Measurements from ENCODE around the gene FFAR1. TPM values are rescaled to one million over a fixed set of nuclear protein-coding genes. Genes with fewer than 3 reads are reported as not detected.

Gene FFAR1
- polyA plus RNA-seq, 1 donor from 2014 or later: not detected

- Histone ChIP-seq H3F3A (ENCODE audit: insufficient read depth, low read length, poor library complexity, severe bottlenecking) (no peaks in the 10 kb centered on the region), H3K4me3 (ENCODE audit: low read length) (no peak overlapping the region), H3K79me2 (replicated peaks; ENCODE audit: insufficient read depth, low read length) (no peaks in the 10 kb centered on the region), H3K9ac (ENCODE audit: low read length) (no peak overlapping the region), H3K27me3 (ENCODE audit: insufficient read depth, low read depth, low read length) (no peaks in the 10 kb centered on the region), H3K36me3 (ENCODE audit: insufficient read depth, low read length) (no peaks in the 10 kb centered on the region), H3K27ac (ENCODE audit: low read length) (no peak overlapping the region), H3K9me2 (ENCODE audit: insufficient read depth, low read length) (no peaks in the 10 kb centered on the region), H3K4me2 (ENCODE audit: low read length) (no peak overlapping the region), H3K9me3 (ENCODE audit: low read length) (no peaks in the 10 kb centered on the region), H4K20me1 (ENCODE audit: insufficient read depth) (no peaks in the 10 kb centered on the region), H2AFZ (ENCODE audit: low read depth, low read length) (no peak overlapping the region)
- TF ChIP-seq EZH2 (IDR thresholded peaks at IDR 0.05; ENCODE audit: borderline replicate concordance, insufficient read depth, low read length, poor library complexity, severe bottlenecking): no peak
These were observed 13.2 kb downstream of the FFAR1 start for GRCh38 chr19:35360880-35361420.

GRCh38 chr19:35362261-35363000 is 14.7 kb downstream of the FFAR1 start:
- TF ChIP-seq TAF1 (IDR thresholded peaks at IDR 0.05; ENCODE audit: low read depth) (no peak), POLR2AphosphoS5 (IDR thresholded peaks at IDR 0.05) (no peak)
- no peaks in the 10 kb centered on the region for H4K20me1 ChIP-seq (ENCODE audit: insufficient read depth)
- H3K9me2 ChIP-seq (ENCODE audit: insufficient read depth, low read length): no peaks in the 10 kb centered on the region
- no peak overlapping the region for H3K4me2 ChIP-seq (ENCODE audit: low read length)
- no peak overlapping the region for H3K27ac ChIP-seq (ENCODE audit: low read length)
- H3F3A ChIP-seq (ENCODE audit: insufficient read depth, low read length, poor library complexity, severe bottlenecking): no peaks in the 10 kb centered on the region
- H3K4me3 ChIP-seq (ENCODE audit: low read length): no peak overlapping the region
- no peak overlapping the region for H3K9ac ChIP-seq (ENCODE audit: low read length)
- H2AFZ ChIP-seq (ENCODE audit: low read depth, low read length): no peak overlapping the region
- no peaks in the 10 kb centered on the region for H3K79me2 ChIP-seq (replicated peaks; ENCODE audit: insufficient read depth, low read length)
- H3K9me3 ChIP-seq (ENCODE audit: low read length): no peaks in the 10 kb centered on the region
- H3K36me3 ChIP-seq (ENCODE audit: insufficient read depth, low read length): no peaks in the 10 kb centered on the region
- H3K27me3 ChIP-seq (ENCODE audit: insufficient read depth, low read depth, low read length): no peaks in the 10 kb centered on the region

- Histone ChIP-seq H4K20me1 (ENCODE audit: insufficient read depth) (no peaks in the 10 kb centered on the region), H3K4me2 (ENCODE audit: low read length) (no peak overlapping the region), H3K9me2 (ENCODE audit: insufficient read depth, low read length) (no peaks in the 10 kb centered on the region), H3K9ac (ENCODE audit: low read length) (no peak overlapping the region), H3K36me3 (ENCODE audit: insufficient read depth, low read length) (no peaks in the 10 kb centered on the region), H3K9me3 (ENCODE audit: low read length) (no peaks in the 10 kb centered on the region), H3K27ac (ENCODE audit: low read length) (no peak overlapping the region), H3K27me3 (ENCODE audit: insufficient read depth, low read depth, low read length) (no peaks in the 10 kb centered on the region), H3F3A (ENCODE audit: insufficient read depth, low read length, poor library complexity, severe bottlenecking) (no peaks in the 10 kb centered on the region), H3K79me2 (replicated peaks; ENCODE audit: insufficient read depth, low read length) (no peaks in the 10 kb centered on the region), H2AFZ (ENCODE audit: low read depth, low read length) (no peak overlapping the region), H3K4me3 (ENCODE audit: low read length) (no peak overlapping the region)
- TF ChIP-seq EZH2 (IDR thresholded peaks at IDR 0.05; ENCODE audit: borderline replicate concordance, insufficient read depth, low read length, poor library complexity, severe bottlenecking) (no peak), REST (IDR thresholded peaks at IDR 0.05; ENCODE audit: borderline replicate concordance) (no peak), SMC3 (conservative IDR thresholded peaks at IDR 0.05; ENCODE audit: poor library complexity) (no peak), CTCF (IDR thresholded peaks at IDR 0.05; ENCODE audit: poor library complexity, severe bottlenecking) (no peak), POLR2AphosphoS5 (IDR thresholded peaks at IDR 0.05) (no peak), MXI1 (conservative IDR thresholded peaks at IDR 0.05; ENCODE audit: poor library complexity, severe bottlenecking) (no peak), TAF1 (IDR thresholded peaks at IDR 0.05; ENCODE audit: low read depth) (no peak), EP300 (conservative IDR thresholded peaks at IDR 0.05; ENCODE audit: poor library complexity, severe bottlenecking) (no peak), RAD21 (conservative IDR thresholded peaks at IDR 0.05) (no peak)
These were observed 15.4 kb downstream of the FFAR1 start for GRCh38 chr19:35363001-35363590.

All from neural cell (in vitro differentiated cells).